ENCODE measurements around the gene PTPRB.

DNA sequence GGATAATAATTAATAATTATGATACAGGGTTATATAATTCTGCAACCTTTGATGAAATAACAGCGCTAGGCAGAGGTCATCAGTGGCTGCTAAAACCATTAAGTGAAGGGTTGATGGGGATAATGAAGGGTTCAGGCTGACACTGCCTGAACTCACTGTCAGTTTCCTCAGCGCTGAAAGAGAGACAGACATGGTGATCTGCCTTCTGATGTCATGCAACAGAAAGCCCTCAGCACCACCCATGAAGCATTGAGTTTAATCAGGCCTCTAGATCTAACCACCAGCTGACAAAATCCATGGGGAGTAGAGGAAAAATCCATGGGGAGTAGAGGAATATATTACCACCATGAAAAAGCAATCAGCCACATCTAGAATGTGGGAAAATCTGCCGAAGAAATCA is 107.6 kb downstream of the PTPRB start:
- TF ChIP-seq, protein P1, sequence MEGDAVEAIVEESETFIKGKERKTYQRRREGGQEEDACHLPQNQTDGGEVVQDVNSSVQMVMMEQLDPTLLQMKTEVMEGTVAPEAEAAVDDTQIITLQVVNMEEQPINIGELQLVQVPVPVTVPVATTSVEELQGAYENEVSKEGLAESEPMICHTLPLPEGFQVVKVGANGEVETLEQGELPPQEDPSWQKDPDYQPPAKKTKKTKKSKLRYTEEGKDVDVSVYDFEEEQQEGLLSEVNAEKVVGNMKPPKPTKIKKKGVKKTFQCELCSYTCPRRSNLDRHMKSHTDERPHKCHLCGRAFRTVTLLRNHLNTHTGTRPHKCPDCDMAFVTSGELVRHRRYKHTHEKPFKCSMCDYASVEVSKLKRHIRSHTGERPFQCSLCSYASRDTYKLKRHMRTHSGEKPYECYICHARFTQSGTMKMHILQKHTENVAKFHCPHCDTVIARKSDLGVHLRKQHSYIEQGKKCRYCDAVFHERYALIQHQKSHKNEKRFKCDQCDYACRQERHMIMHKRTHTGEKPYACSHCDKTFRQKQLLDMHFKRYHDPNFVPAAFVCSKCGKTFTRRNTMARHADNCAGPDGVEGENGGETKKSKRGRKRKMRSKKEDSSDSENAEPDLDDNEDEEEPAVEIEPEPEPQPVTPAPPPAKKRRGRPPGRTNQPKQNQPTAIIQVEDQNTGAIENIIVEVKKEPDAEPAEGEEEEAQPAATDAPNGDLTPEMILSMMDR (IDR thresholded peaks at IDR 0.05) = no peak
- TF ChIP-seq POLR2A (IDR thresholded peaks at IDR 0.05) = no peak
